Activated CD8-positive, alpha-beta T cell treated with anti-CD3 and anti-CD28 coated beads for 36 hours (primary cell): ENCODE results near the gene CASD1. TPM values are rescaled to one million over a fixed set of nuclear protein-coding genes. Genes with fewer than 3 reads are reported as not detected.

ENCODE experiments used
- ATAC-seq: fragments of 200-7000 bp; cut with Tn5 transposase; one replicate; pipeline ENCODE4 v1.10.0; 2021; ENCODE audit warnings: mild to moderate bottlenecking, moderate library complexity
- CTCF ChIA-PET: fragments of 350-600 bp; sonication (Branson Sonifier 250); formaldehyde crosslinking; loops from one replicate; lab custom pipeline; 2021; ENCODE audit warnings: antibody characterized with exemption; lab: Charles Lee
- POLR2A ChIA-PET: fragments of 350-600 bp; sonication (Branson Sonifier 250); formaldehyde crosslinking; loops from one replicate; lab custom pipeline; 2021; ENCODE audit warnings: antibody characterized with exemption; lab: Charles Lee
- DNase-seq: peaks from one replicate; pipeline ENCODE4 v3.0.0-alpha.2; 2020
- H3K27ac Mint-ChIP-seq: one replicate; pipeline ENCODE4 v1.8.0; 2021; ENCODE audit warnings: mild to moderate bottlenecking, mixed read lengths
- H3K27me3 Mint-ChIP-seq: one replicate; pipeline ENCODE4 v1.8.0; 2021; ENCODE audit warnings: mixed read lengths
- H3K36me3 Mint-ChIP-seq: one replicate; pipeline ENCODE4 v1.8.0; 2021; ENCODE audit warnings: low read depth, mixed read lengths
- H3K4me1 Mint-ChIP-seq: one replicate; pipeline ENCODE4 v1.8.0; 2021; ENCODE audit warnings: low read depth, mixed read lengths
- H3K4me3 Mint-ChIP-seq: one replicate; pipeline ENCODE4 v1.8.0; 2021; ENCODE audit warnings: mild to moderate bottlenecking, moderate library complexity, mixed read lengths
- H3K9me3 Mint-ChIP-seq: one replicate; pipeline ENCODE4 v1.8.0; 2021; ENCODE audit warnings: mixed read lengths
- CTCF ChIP-seq: fragments of 200-600 bp; IDR thresholded peaks from one replicate; pipeline ENCODE4 v1.8.0; 2022; ENCODE audit warnings: antibody characterized with exemption, mild to moderate bottlenecking
- intact Hi-C: fragments of 100-400 bp; cut with micrococcal nuclease; formaldehyde crosslinking; loops from one replicate; pipeline ENCODE4 v1.10.0; 2022
- total RNA-seq, 2 experiments: library from RNA; stranded (reverse); gene quantifications; one replicate each; pipeline ENCODE4 v1.2.3, GENCODE V29; 2021

CASD1 gene
- total RNA-seq, 2 experiments from 2014 or later = 12.9 to 17.0 TPM

GRCh38 chr7:94575646-94576045, 66.0 kb downstream of the CASD1 start:
- CTCF ChIA-PET = no interaction called here
- Mint-ChIP-seq H3K36me3 (peaks cover 73% of the 10 kb centered on the region), H3K27me3 (no peaks in the 10 kb centered on the region), H3K9me3 (peaks cover 25% of the 10 kb centered on the region), H3K4me3 (no peak overlapping the region), H3K4me1 (no peaks in the 10 kb centered on the region), H3K27ac (no peak overlapping the region)
- ATAC-seq (no peak), DNase-seq (no peak)
- intact Hi-C loops = no loop called here
- TF ChIP-seq CTCF = no peak
- POLR2A ChIA-PET = no interaction called here

- H3K27ac Mint-ChIP-seq = no peak overlapping the region
- H3K4me1 Mint-ChIP-seq = no peaks in the 10 kb centered on the region
- TF ChIP-seq CTCF = no peak
- peaks cover 25% of the 10 kb centered on the region for H3K9me3 Mint-ChIP-seq
- H3K27me3 Mint-ChIP-seq = no peaks in the 10 kb centered on the region
- DNase-seq (no peak), ATAC-seq (no peak)
- POLR2A ChIA-PET = no interaction called here
- peaks cover 68% of the 10 kb centered on the region for H3K36me3 Mint-ChIP-seq
- intact Hi-C loops = no loop called here
- no peak overlapping the region for H3K4me3 Mint-ChIP-seq
- CTCF ChIA-PET = no interaction called here
Observed at GRCh38 chr7:94576316-94576715, 66.7 kb downstream of the CASD1 start.

GRCh38 chr7:94577357-94577756, 67.7 kb downstream of the CASD1 start:
- H3K9me3 Mint-ChIP-seq = peaks cover 24% of the 10 kb centered on the region
- H3K4me1 Mint-ChIP-seq = no peaks in the 10 kb centered on the region
- TF ChIP-seq CTCF = no peak
- CTCF ChIA-PET = no interaction called here
- H3K4me3 Mint-ChIP-seq = no peak overlapping the region
- POLR2A ChIA-PET = no interaction called here
- H3K27me3 Mint-ChIP-seq = no peaks in the 10 kb centered on the region
- ATAC-seq (no peak), DNase-seq (no peak)
- H3K27ac Mint-ChIP-seq = no peak overlapping the region
- intact Hi-C loops = no loop called here
- peaks cover 61% of the 10 kb centered on the region for H3K36me3 Mint-ChIP-seq

GRCh38 chr7:94578614-94579013, 69.0 kb downstream of the CASD1 start:
- no peaks in the 10 kb centered on the region for H3K27me3 Mint-ChIP-seq
- peaks cover 15% of the 10 kb centered on the region for H3K9me3 Mint-ChIP-seq
- no peak for DNase-seq
- ATAC-seq = no peak
- H3K4me3 Mint-ChIP-seq = no peak overlapping the region
- peaks cover 49% of the 10 kb centered on the region for H3K36me3 Mint-ChIP-seq
- no peaks in the 10 kb centered on the region for H3K4me1 Mint-ChIP-seq
- ChIA-PET CTCF (no interaction called here), POLR2A (no interaction called here)
- no peak overlapping the region for H3K27ac Mint-ChIP-seq
- intact Hi-C loops = no loop called here
- no peak for TF ChIP-seq CTCF

GRCh38 chr7:94579470-94579869, 69.9 kb downstream of the CASD1 start:
- DNase-seq (no peak), ATAC-seq (no peak)
- CTCF ChIA-PET = no interaction called here
- H3K4me3 Mint-ChIP-seq = no peak overlapping the region
- peaks cover 12% of the 10 kb centered on the region for H3K9me3 Mint-ChIP-seq
- H3K4me1 Mint-ChIP-seq = no peaks in the 10 kb centered on the region
- H3K27ac Mint-ChIP-seq = no peak overlapping the region
- intact Hi-C loops = no loop called here
- H3K27me3 Mint-ChIP-seq = no peaks in the 10 kb centered on the region
- peaks cover 41% of the 10 kb centered on the region for H3K36me3 Mint-ChIP-seq
- no peak for TF ChIP-seq CTCF
- POLR2A ChIA-PET = no interaction called here
